ENCODE results near the gene APBB3. TPM values are rescaled to one million over a fixed set of nuclear protein-coding genes. Genes with fewer than 3 reads are reported as not detected.
A peak's percentile ranks its signal among the peaks of the same experiment; 100 is the strongest.

The APBB3 gene
- total RNA-seq, 1 experiment from 2014 or later, result 25.1 TPM

- Mint-ChIP-seq H3K4me3 (ENCODE audit: unreplicated experiment) (no peak overlapping the region), H3K4me1 (ENCODE audit: low read depth, unreplicated experiment) (peaks cover 13% of the 10 kb centered on the region), H3K27ac (ENCODE audit: unreplicated experiment) (no peak overlapping the region), H3K9me3 (ENCODE audit: unreplicated experiment) (no peaks in the 10 kb centered on the region), H3K27me3 (ENCODE audit: insufficient read depth, unreplicated experiment) (no peaks in the 10 kb centered on the region), H3K36me3 (ENCODE audit: insufficient read depth, unreplicated experiment) (peaks cover 47% of the 10 kb centered on the region)
- BruUV-seq (replicated peaks), result no TSS peak
- ChIA-PET CTCF (no interaction called here), POLR2A (no interaction called here)
- intact Hi-C loops (cut with micrococcal nuclease; ENCODE audit: unreplicated experiment), result loop anchor here (5.0 kb wide), 1 partner anchor 150 kb away; no protein-coding TSS in a partner anchor
- no peak for TF ChIP-seq CTCF (IDR thresholded peaks at IDR 0.05; ENCODE audit: insufficient read depth in 1 of 2, low read depth in 1 of 2, low read length in 1 of 2, severe bottlenecking in 1 of 2, unreplicated experiment in 1 of 2)
- Histone ChIP-seq H3K36me3 (ENCODE audit: control insufficient read depth, insufficient read depth, low read length) (no peaks in the 10 kb centered on the region; the same call in 1 of the 2 replicates), H3K4me1 (peaks cover 14% of the 10 kb centered on the region; the same call in 1 of the 2 replicates), H3K4me3 (ENCODE audit: low read depth, low read length) (no peak overlapping the region), H3K27me3 (replicated peaks; ENCODE audit: control insufficient read depth, insufficient read depth, low read length) (no peaks in the 10 kb centered on the region), H3K9me3 (no peaks in the 10 kb centered on the region)
- DNase-seq, result no peak
These were observed 2.5 kb downstream of the APBB3 start for GRCh38 chr5:140561753-140562523.

DNA sequence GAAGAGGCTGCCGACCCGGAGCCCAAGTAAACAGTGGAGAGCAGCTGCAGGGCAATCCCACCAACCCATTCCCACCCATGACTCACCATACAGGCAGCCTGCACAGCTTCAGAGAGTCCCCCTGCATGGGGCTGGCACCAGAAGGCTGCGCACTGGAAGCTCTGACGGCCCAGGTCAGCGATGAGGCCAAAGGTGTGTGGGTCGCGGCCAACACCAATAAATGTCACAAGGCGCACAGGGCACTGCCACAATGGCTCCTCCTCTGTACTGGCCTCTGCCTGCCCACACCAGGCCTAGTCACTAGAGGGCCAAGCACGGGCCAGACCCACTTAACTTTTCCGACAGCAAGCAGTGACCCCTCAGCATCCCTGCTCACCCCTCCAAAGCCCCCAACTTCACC lies 4.2 kb downstream of the APBB3 start:
- H3K36me3 Mint-ChIP-seq (ENCODE audit: insufficient read depth, unreplicated experiment), result peaks cover 48% of the 10 kb centered on the region
- Histone ChIP-seq H3K4me1 (peaks cover 22% of the 10 kb centered on the region; the same call in 1 of the 2 replicates), H3K36me3 (ENCODE audit: control insufficient read depth, insufficient read depth, low read length) (no peaks in the 10 kb centered on the region; the same call in 1 of the 2 replicates), H3K4me3 (ENCODE audit: low read depth, low read length) (no peak overlapping the region), H3K27me3 (replicated peaks; ENCODE audit: control insufficient read depth, insufficient read depth, low read length) (no peaks in the 10 kb centered on the region), H3K9me3 (no peaks in the 10 kb centered on the region)
- intact Hi-C loops (cut with micrococcal nuclease; ENCODE audit: unreplicated experiment), result loop anchor here (5.0 kb wide), 1 partner anchor 152 kb away; no protein-coding TSS in a partner anchor
- ChIA-PET CTCF (no interaction called here), POLR2A (no interaction called here)
- no peaks in the 10 kb centered on the region for H3K9me3 Mint-ChIP-seq (ENCODE audit: unreplicated experiment)
- TF ChIP-seq CTCF (IDR thresholded peaks at IDR 0.05; ENCODE audit: insufficient read depth in 1 of 2, low read depth in 1 of 2, low read length in 1 of 2, severe bottlenecking in 1 of 2, unreplicated experiment in 1 of 2), result no peak
- no peak overlapping the region for H3K27ac Mint-ChIP-seq (ENCODE audit: unreplicated experiment)
- no peak overlapping the region for H3K4me3 Mint-ChIP-seq (ENCODE audit: unreplicated experiment)
- no peak for DNase-seq
- H3K4me1 Mint-ChIP-seq (ENCODE audit: low read depth, unreplicated experiment), result peaks cover 21% of the 10 kb centered on the region
- H3K27me3 Mint-ChIP-seq (ENCODE audit: insufficient read depth, unreplicated experiment), result no peaks in the 10 kb centered on the region
- no TSS peak for BruUV-seq (replicated peaks)

DNA sequence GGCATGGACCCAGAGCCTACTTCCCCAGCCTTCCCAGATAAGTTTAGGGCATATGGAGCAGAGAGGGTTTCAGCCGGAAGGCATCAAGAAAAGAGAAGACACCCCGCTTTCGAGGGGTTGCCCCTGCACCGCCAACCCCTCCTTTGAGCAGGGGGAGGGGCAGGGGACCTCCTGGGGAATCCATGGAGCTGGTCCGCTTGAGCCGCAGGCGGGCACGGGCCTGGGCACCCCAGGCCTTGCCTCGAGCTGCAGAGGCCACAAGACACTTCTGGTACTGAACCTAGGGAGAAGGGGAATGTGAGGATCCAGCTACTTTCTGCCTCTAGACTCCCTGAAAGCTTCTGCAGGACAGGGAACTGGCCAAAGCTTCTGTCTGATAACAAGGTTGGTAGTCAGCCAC lies 5.9 kb downstream of the APBB3 start:
- Mint-ChIP-seq H3K4me1 (ENCODE audit: low read depth, unreplicated experiment) (peaks cover 32% of the 10 kb centered on the region), H3K9me3 (ENCODE audit: unreplicated experiment) (no peaks in the 10 kb centered on the region), H3K27ac (ENCODE audit: unreplicated experiment) (peak overlapping the region; percentile 91), H3K4me3 (ENCODE audit: unreplicated experiment) (no peak overlapping the region), H3K27me3 (ENCODE audit: insufficient read depth, unreplicated experiment) (no peaks in the 10 kb centered on the region), H3K36me3 (ENCODE audit: insufficient read depth, unreplicated experiment) (peaks cover 47% of the 10 kb centered on the region)
- intact Hi-C loops (cut with micrococcal nuclease; ENCODE audit: unreplicated experiment), result loop anchor here (5.0 kb wide), 1 partner anchor 156 kb away; the partner anchor contains the start of gene ANKHD1
- H3K27me3 ChIP-seq (replicated peaks; ENCODE audit: control insufficient read depth, insufficient read depth, low read length), result no peaks in the 10 kb centered on the region
- peaks cover 20% of the 10 kb centered on the region; the same call in 1 of the 2 replicates for H3K4me1 ChIP-seq
- no peak for DNase-seq
- no peaks in the 10 kb centered on the region; the same call in 1 of the 2 replicates for H3K36me3 ChIP-seq (ENCODE audit: control insufficient read depth, insufficient read depth, low read length)
- no peaks in the 10 kb centered on the region for H3K9me3 ChIP-seq
- ChIA-PET CTCF (no interaction called here), POLR2A (interaction anchor here (1.1 kb wide), 1 partner anchor 89 kb away, joined by 4 read pairs; the partner anchor contains the start of genes IK and NDUFA2)
- no peak for TF ChIP-seq CTCF (IDR thresholded peaks at IDR 0.05; ENCODE audit: insufficient read depth in 1 of 2, low read depth in 1 of 2, low read length in 1 of 2, severe bottlenecking in 1 of 2, unreplicated experiment in 1 of 2)
- BruUV-seq (replicated peaks), result no TSS peak
- no peak overlapping the region for H3K4me3 ChIP-seq (ENCODE audit: low read depth, low read length)
